Measurements from ENCODE around the gene OR4D6.
"Not testable (repeated sequence)": the region's sequence is repeated elsewhere in the genome, so short reads cannot be mapped to it uniquely, and the experiment has no call there.

Gene OR4D6

DNA sequence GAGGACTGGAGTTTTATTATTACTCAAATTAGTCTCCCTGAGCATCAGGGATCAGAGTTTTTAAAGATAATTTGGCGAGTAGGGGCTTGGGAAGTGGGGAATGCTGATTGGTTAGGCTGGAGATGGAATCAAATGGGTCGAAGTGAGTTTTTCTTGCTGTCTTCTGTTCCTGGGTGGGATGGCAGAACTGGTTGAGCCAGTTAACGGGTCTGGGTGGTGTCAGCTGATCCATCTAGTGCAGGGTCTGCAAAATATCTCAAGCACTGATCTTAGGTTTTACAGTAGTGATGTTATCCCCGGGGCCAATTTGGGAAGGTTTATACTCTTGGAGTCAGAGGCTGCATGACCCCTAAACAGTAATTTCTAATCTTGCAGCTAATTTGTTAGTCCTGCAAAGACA lies 31.6 kb upstream of the OR4D6 start:
- in situ Hi-C loops (cut with HindIII; ENCODE audit: low sequenced_read_pairs) = no loop called here
- H3K4me3 ChIP-seq (ENCODE audit: low read depth, low read length) = no peak overlapping the region
- DNase-seq (ENCODE audit: low read depth) = no peak
- TF ChIP-seq, protein P1, sequence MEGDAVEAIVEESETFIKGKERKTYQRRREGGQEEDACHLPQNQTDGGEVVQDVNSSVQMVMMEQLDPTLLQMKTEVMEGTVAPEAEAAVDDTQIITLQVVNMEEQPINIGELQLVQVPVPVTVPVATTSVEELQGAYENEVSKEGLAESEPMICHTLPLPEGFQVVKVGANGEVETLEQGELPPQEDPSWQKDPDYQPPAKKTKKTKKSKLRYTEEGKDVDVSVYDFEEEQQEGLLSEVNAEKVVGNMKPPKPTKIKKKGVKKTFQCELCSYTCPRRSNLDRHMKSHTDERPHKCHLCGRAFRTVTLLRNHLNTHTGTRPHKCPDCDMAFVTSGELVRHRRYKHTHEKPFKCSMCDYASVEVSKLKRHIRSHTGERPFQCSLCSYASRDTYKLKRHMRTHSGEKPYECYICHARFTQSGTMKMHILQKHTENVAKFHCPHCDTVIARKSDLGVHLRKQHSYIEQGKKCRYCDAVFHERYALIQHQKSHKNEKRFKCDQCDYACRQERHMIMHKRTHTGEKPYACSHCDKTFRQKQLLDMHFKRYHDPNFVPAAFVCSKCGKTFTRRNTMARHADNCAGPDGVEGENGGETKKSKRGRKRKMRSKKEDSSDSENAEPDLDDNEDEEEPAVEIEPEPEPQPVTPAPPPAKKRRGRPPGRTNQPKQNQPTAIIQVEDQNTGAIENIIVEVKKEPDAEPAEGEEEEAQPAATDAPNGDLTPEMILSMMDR (IDR thresholded peaks at IDR 0.05; ENCODE audit: low read depth, low read length, missing control alignments) = no peak

DNA sequence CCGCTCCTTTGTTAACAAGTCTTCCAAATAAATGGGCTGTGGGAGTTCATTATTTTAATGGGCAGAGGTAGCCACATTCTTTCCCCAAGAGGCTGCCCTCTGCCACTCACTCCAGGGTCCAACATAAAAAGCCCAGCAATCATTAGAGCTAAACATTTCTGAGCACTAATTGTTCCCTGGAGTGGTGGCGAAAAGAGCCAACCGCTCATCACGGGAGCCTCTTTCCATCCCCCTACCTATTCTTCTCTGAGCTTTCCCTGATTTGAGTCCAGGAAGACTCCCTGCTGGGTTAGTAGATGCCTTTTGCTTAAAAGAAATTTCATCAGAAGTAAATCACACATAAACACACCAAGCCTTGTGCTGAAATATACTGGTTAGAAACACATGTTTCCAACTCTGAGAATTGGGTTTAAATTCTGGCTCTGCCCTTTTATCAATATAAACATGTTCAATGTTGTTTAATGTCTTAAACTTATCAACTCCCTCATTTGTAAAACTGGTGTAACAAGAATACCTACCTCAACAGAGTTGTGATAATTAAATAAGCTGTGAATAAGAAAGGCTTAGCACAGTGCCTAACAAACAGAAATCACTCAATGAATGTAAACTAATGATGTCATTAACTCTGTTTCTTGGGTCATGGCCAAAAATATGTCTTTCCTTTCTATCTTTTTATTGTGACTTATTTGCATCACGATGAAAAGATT lies 30.2 kb upstream of the OR4D6 start, which contains the start of gene OR5A2:
Gene OR5A2, minus strand, starts transcription at position 53 of the 707 bp plus-strand sequence. CDS start 3,460 bp downstream, outside the sequence.
- TF ChIP-seq, protein P1 (IDR thresholded peaks at IDR 0.05; ENCODE audit: low read depth, low read length, missing control alignments) = no peak
- DNase-seq (ENCODE audit: low read depth) = no peak
- H3K4me3 ChIP-seq (ENCODE audit: low read depth, low read length) = no peak within 1 kb of the TSS
- in situ Hi-C loops (cut with HindIII; ENCODE audit: low sequenced_read_pairs) = no loop called here

DNA sequence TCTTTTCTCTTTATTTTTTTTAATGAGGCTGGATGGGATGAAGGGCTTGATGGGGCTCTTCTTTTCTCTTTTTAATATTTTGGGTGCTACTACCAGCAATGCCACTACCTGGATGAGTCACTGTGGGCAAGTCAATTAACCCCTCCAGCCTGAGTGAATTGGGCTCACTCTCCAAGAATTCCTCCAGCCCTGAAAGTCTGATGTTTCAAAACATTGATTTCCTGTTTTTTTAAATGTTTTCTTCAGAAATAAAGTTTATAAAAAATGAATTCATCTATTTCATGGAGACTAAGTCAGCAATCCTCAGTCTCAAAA lies 29.7 kb upstream of the OR4D6 start:
- no peak overlapping the region for H3K4me3 ChIP-seq (ENCODE audit: low read depth, low read length)
- TF ChIP-seq, protein P1 (IDR thresholded peaks at IDR 0.05; ENCODE audit: low read depth, low read length, missing control alignments) = no peak
- in situ Hi-C loops (cut with HindIII; ENCODE audit: low sequenced_read_pairs) = no loop called here
- DNase-seq (ENCODE audit: low read depth) = no peak

DNA sequence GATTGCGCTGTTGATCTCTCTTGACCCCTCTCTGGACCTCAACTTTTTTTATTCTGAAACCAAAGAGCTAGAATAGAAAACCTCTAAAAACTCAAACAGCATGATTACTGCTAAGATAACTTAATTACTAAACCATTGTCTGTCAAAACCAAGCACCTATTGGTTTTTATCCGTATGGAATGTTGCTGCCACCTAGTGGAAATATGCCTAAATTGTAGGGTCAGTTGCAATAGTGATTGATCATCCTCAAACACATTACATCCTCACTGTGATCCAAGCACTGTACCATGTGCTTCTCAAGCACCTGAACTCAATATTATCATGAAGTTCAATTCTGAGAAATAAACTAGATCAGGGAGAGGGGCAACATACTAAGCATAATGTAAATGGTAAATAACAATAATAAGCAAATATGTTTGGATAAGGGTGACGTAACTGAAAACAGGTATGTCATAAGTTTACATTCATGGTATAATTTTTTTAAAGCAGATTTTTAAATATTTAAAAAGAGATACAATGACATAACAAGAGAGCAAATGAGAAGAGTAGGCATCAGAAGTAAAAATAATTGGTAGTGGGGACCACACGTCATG lies 26.7 kb upstream of the OR4D6 start:
- H3K4me3 ChIP-seq (ENCODE audit: low read depth, low read length) = no peak overlapping the region
- in situ Hi-C loops (cut with HindIII; ENCODE audit: low sequenced_read_pairs) = no loop called here
- peak; percentile 12 for DNase-seq (ENCODE audit: low read depth)
- TF ChIP-seq, protein P1 (IDR thresholded peaks at IDR 0.05; ENCODE audit: low read depth, low read length, missing control alignments) = peak; percentile 55

DNA sequence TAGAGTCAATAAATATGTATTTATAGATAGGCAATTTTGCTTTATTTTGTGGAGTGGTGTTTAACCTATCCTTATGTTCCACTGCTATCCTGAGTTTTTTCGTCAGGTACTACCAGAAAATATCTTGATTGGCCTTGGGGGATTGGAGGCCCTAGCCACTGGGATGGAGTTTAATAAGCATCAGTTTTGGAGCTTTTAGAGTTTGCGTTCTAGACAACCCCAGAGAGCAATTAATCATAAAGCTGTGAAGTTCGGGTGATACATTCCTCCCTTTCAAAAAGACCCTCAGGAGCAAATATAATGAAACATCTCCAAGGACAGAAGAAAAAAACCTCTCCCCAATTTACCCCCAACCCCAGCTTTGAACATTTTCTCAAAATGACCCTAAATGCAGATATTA lies 20.6 kb upstream of the OR4D6 start, which contains the start of gene OR5A1:
Gene OR5A1, plus strand, starts transcription at position 301 of the 400 bp plus-strand sequence. CDS start 6,700 bp downstream, outside the sequence.
- in situ Hi-C loops (cut with HindIII; ENCODE audit: low sequenced_read_pairs) = no loop called here
- no peak for DNase-seq (ENCODE audit: low read depth)
- TF ChIP-seq, protein P1 (IDR thresholded peaks at IDR 0.05; ENCODE audit: low read depth, low read length, missing control alignments) = no peak
- no peak within 1 kb of the TSS for H3K4me3 ChIP-seq (ENCODE audit: low read depth, low read length)

DNA sequence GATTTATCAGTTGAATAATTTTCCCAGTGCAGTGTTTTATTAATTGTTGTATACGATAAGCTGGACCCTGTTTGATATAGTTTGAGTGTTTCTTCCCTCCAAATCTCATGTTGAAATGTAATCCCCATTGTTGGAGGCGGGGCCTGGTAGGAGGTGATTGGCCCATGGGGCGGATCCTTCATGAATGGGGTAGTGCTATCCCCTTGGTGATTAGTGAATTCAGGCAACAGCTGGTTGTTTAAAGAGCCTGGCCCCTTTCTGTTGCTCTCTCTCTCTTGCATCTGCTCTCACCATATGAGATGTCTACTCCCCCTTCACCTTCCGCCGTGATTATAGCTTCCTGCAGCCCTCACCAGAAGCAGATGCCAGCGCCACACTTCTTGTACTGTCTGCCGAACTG lies 19.0 kb upstream of the OR4D6 start:
- no peak for DNase-seq (ENCODE audit: low read depth)
- in situ Hi-C loops (cut with HindIII; ENCODE audit: low sequenced_read_pairs) = no loop called here
- TF ChIP-seq, protein P1 (IDR thresholded peaks at IDR 0.05; ENCODE audit: low read depth, low read length, missing control alignments) = no peak
- H3K4me3 ChIP-seq (ENCODE audit: low read depth, low read length) = no peak overlapping the region

DNA sequence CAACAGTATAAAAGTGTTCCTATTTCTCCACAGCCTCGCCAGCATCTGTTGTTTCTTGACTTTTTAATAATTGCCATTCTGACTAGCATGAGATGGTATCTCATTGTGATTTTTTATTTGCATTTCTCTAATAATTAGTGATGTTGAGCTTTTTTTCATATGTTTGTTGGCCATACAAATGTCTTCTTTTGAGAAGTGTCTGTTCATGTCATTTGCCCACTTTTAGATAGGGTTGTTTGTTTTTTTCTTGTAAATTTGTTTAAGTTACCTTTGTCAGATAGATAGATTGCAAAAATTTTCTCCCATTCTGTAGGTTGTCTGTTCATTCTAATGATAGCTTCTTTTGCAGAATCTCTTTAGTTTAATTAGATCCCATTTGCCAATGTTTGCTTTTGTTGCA lies 11.1 kb upstream of the OR4D6 start:
- DNase-seq (ENCODE audit: low read depth); in situ Hi-C loops (cut with HindIII; ENCODE audit: low sequenced_read_pairs); H3K4me3 ChIP-seq (ENCODE audit: low read depth, low read length): not testable (repeated sequence)
